A549 (cell line): ENCODE measurements around the gene GRIA1. TPM values are rescaled to one million over a fixed set of nuclear protein-coding genes. Genes with fewer than 3 reads are reported as not detected.

Experiments
- ATAC-seq, 2 experiments: fragments of 200-7000 bp in 1 of 2; fragments of >200 bp in 1 of 2; cut with Nextera tagmentation in 1 of 2; cut with Tn5 transposase in 1 of 2; 3 replicates each; pipeline versions ENCODE4 v1.8.0 to v1.9.1; 2018 to 2020; ENCODE audit warnings: mild to moderate bottlenecking in 1 of 2, moderate library complexity in 1 of 2
- CTCF ChIA-PET: fragments of 300-600 bp; sonication (Branson Sonifier 250); formaldehyde crosslinking; extraction: SDS; loops from one replicate; lab custom pipeline; 2021; ENCODE audit warnings: antibody characterized with exemption, inconsistent platforms; lab: Yijun Ruan, JAX
- POLR2A ChIA-PET: fragments of 350-600 bp; formaldehyde crosslinking; extraction: SDS; loops from one replicate; lab custom pipeline; 2021; ENCODE audit warnings: antibody characterized with exemption, inconsistent platforms; lab: Yijun Ruan, JAX
- DNase-seq, 2 experiments: peaks; one replicate each; pipeline versions ENCODE4 v3.0.0 to v3.0.0-alpha.2; 2011 to 2016; ENCODE audit warnings: low read depth in 1 of 2, low spot score in 1 of 2
- FAIRE-seq: peaks from 2 replicates; lab custom pipeline; 2011; peaks lifted over from hg19 to GRCh38; lab: Jason Lieb, UNC
- H3K27ac ChIP-seq, 2 experiments: fragments of >200 bp; sonication (Bioruptor Twin); formaldehyde crosslinking; 3 replicates each; pipeline ENCODE4 v1.5.1; 2016 to 2017
- H3K4me1 ChIP-seq: fragments of >200 bp; sonication (Bioruptor Twin); formaldehyde crosslinking; 3 replicates; pipeline ENCODE4 v1.6.1; 2016
- H3K4me2 ChIP-seq: fragments of >200 bp; sonication (Bioruptor Twin); formaldehyde crosslinking; 3 replicates; pipeline ENCODE4 v1.6.1; 2016
- H3K4me3 ChIP-seq: fragments of >200 bp; sonication (Bioruptor Twin); formaldehyde crosslinking; 3 replicates; pipeline ENCODE4 v1.5.1; 2016
- H3K9me3 ChIP-seq: fragments of >200 bp; sonication (Bioruptor Twin); formaldehyde crosslinking; 3 replicates; pipeline ENCODE4 v1.6.1; 2016
- ATOH8 ChIP-seq: fragments of 250-450 bp; sonication (Bioruptor Pico); IDR thresholded peaks from 2 replicates; pipeline ENCODE4 v1.5.0; 2020; ENCODE audit warnings: low read depth, mild to moderate bottlenecking, moderate library complexity
- BCL3 ChIP-seq: fragments of >200 bp; sonication (Bioruptor Twin); formaldehyde crosslinking; IDR thresholded peaks from 3 replicates; pipeline ENCODE4 v1.6.1; 2016
- BHLHE40 ChIP-seq: IDR thresholded peaks from 2 replicates; pipeline ENCODE4 v1.6.1; 2012; ENCODE audit warnings: low read depth, low read length, inconsistent platforms
- CHD4 ChIP-seq: fragments of 200-600 bp; sonication (generic); IDR thresholded peaks from 2 replicates; pipeline ENCODE4 v1.6.1; 2016; ENCODE audit warnings: antibody characterized with exemption, mild to moderate bottlenecking, borderline replicate concordance
- CTCF ChIP-seq: fragments of >200 bp; sonication (Bioruptor Twin); formaldehyde crosslinking; IDR thresholded peaks from 3 replicates; pipeline ENCODE4 v1.5.1; 2016
- E2F6 ChIP-seq: IDR thresholded peaks from 2 replicates; pipeline ENCODE4 v1.6.1; 2012; ENCODE audit warnings: low read depth, borderline replicate concordance
- EP300 ChIP-seq, 2 experiments: fragments of >200 bp; sonication (Bioruptor Twin); formaldehyde crosslinking; IDR thresholded peaks; 2 replicates in 1 of 2; 3 replicates in 1 of 2; pipeline ENCODE4 v1.6.1; 2016 to 2017
- HDAC2 ChIP-seq: fragments of 200-600 bp; sonication (generic); IDR thresholded peaks from 2 replicates; pipeline ENCODE4 v1.6.1; 2016
- HES2 ChIP-seq: fragments of >200 bp; sonication (Bioruptor Twin); formaldehyde crosslinking; IDR thresholded peaks from 2 replicates; pipeline ENCODE4 v1.6.1; 2016
- HEYL ChIP-seq: fragments of 250-450 bp; sonication (Bioruptor Pico); IDR thresholded peaks from 2 replicates; pipeline ENCODE4 v1.8.0; 2021; ENCODE audit warnings: mild to moderate bottlenecking, moderate library complexity
- HOXA7 ChIP-seq: fragments of 250-450 bp; sonication (Bioruptor Pico); IDR thresholded peaks from 2 replicates; pipeline ENCODE4 v1.5.0; 2020; ENCODE audit warnings: mild to moderate bottlenecking, moderate library complexity
- MAFK ChIP-seq: fragments of 450-650 bp; IDR thresholded peaks from 2 replicates; pipeline ENCODE4 v1.6.1; 2014; ENCODE audit not compliant: partially characterized antibody
- NPAS2 ChIP-seq: fragments of 250-450 bp; sonication (Bioruptor Pico); IDR thresholded peaks from 2 replicates; pipeline ENCODE4 v1.8.0; 2022; ENCODE audit warnings: mild to moderate bottlenecking, moderate library complexity, borderline replicate concordance
- PBX3 ChIP-seq: IDR thresholded peaks from 2 replicates; pipeline ENCODE4 v1.6.1; 2012
- RARB ChIP-seq: fragments of 250-450 bp; sonication (Bioruptor Pico); IDR thresholded peaks from 2 replicates; pipeline ENCODE4 v1.8.0; 2021; ENCODE audit warnings: mild to moderate bottlenecking, moderate library complexity
- RCOR1 ChIP-seq: fragments of 150-350 bp; IDR thresholded peaks from 2 replicates; pipeline ENCODE4 v1.6.1; 2014; ENCODE audit warnings: antibody characterized with exemption, low read length, low read depth
- SMC3 ChIP-seq: fragments of >200 bp; sonication (Bioruptor Twin); formaldehyde crosslinking; IDR thresholded peaks from 3 replicates; pipeline ENCODE4 v1.6.1; 2018; ENCODE audit warnings: inconsistent platforms
- SREBF2 ChIP-seq: fragments of 450-650 bp; IDR thresholded peaks from 2 replicates; pipeline ENCODE4 v1.6.1; 2014; ENCODE audit warnings: mild to moderate bottlenecking, moderate library complexity
- USF2 ChIP-seq: fragments of 450-650 bp; IDR thresholded peaks from 2 replicates; pipeline ENCODE4 v1.6.1; 2014; ENCODE audit warnings: antibody characterized with exemption
- WGBS: methylation state at CpG from one replicate; pipeline ENCODE4 v1.1.6; 2017; ENCODE audit errors: missing lambda C conversion rate; 5-methylcytosine and 5-hydroxymethylcytosine counted together
- polyA plus RNA-seq, 4 experiments: library from polyadenylated mRNA; depleted of rRNA in 3 of 4; stranded (reverse); fragments of >200 nt; fragmentation: RNase III in 1 of 4; extraction: RNeasy Plus Mini Kit Qiagen cat#74134 plus additional on column Dnase treatment in 1 of 4; gene quantifications; 2 replicates in 3 of 4; 3 replicates in 1 of 4; pipeline ENCODE4 v1.2.3, GENCODE V29; 2011 to 2017

The GRIA1 gene
- polyA plus RNA-seq, 2 of the 4 experiments (the other 2 are of a cell fraction), result not detected

- TF ChIP-seq USF2 (no peak), EP300 (IDR thresholded peaks at IDR 0.05) (no peak), NPAS2 (CRISPR knock-in tag) (no peak), SMC3 (peak; percentile 68), PBX3 (no peak), ATOH8 (CRISPR knock-in tag) (no peak)
Measured at GRCh38 chr5:153496835-153497234, 6.4 kb downstream of the GRIA1 start (continued).

- H3K9me3 ChIP-seq, result no peaks in the 10 kb centered on the region
- POLR2A ChIA-PET, result no interaction called here
- FAIRE-seq, result no peak
- no peak overlapping the region for H3K4me2 ChIP-seq
- TF ChIP-seq SREBF2 (no peak), HOXA7 (CRISPR knock-in tag) (no peak), RCOR1 (no peak), E2F6 (no peak), NPAS2 (CRISPR knock-in tag) (no peak)
- no peaks in the 10 kb centered on the region for H3K4me1 ChIP-seq
- no peak overlapping the region for H3K27ac ChIP-seq
- CTCF ChIA-PET, result no interaction called here
- DNase-seq, result no peak
- no peak overlapping the region for H3K4me3 ChIP-seq
- no peak for ATAC-seq
Measured at GRCh38 chr5:153498516-153498915, 8.0 kb downstream of the GRIA1 start.

- 22% methylated on average over 2 of the region's 2 CpGs for WGBS
- Histone ChIP-seq H3K4me2 (no peak overlapping the region), H3K4me3 (no peak overlapping the region), H3K4me1 (no peaks in the 10 kb centered on the region), H3K27ac (no peak overlapping the region), H3K9me3 (no peaks in the 10 kb centered on the region)
- TF ChIP-seq BCL3 (no peak), CTCF (no peak), HDAC2 (no peak), HEYL (CRISPR knock-in tag) (no peak), MAFK (no peak)
- no peak for DNase-seq
- CTCF ChIA-PET, result interaction anchor here (1.3 to 2.4 kb wide), 2 partner anchors 166 to 464 kb away, joined by 3 to 12 read pairs; no protein-coding TSS in a partner anchor
- POLR2A ChIA-PET, result no interaction called here
- FAIRE-seq, result no peak
- no peak for ATAC-seq
Measured at GRCh38 chr5:153500178-153500577, 9.7 kb downstream of the GRIA1 start.

GRCh38 chr5:153504726-153505125, 14.3 kb downstream of the GRIA1 start:
- TF ChIP-seq HES2 (no peak), USF2 (no peak), SREBF2 (no peak), BHLHE40 (no peak), CHD4 (no peak), RARB (no peak), MAFK (no peak)
- H3K4me3 ChIP-seq, result no peak overlapping the region
- no peak for FAIRE-seq
- no peak for DNase-seq
- H3K4me2 ChIP-seq, result no peak overlapping the region
- H3K4me1 ChIP-seq, result no peaks in the 10 kb centered on the region
- H3K27ac ChIP-seq, result no peak overlapping the region
- WGBS, result 20% methylated on average over 3 of the region's 3 CpGs
- no peaks in the 10 kb centered on the region for H3K9me3 ChIP-seq
- CTCF ChIA-PET, result no interaction called here
- no peak for ATAC-seq
- POLR2A ChIA-PET, result no interaction called here
